Measurements from ENCODE around the gene HCN1.

HCN1 gene

DNA sequence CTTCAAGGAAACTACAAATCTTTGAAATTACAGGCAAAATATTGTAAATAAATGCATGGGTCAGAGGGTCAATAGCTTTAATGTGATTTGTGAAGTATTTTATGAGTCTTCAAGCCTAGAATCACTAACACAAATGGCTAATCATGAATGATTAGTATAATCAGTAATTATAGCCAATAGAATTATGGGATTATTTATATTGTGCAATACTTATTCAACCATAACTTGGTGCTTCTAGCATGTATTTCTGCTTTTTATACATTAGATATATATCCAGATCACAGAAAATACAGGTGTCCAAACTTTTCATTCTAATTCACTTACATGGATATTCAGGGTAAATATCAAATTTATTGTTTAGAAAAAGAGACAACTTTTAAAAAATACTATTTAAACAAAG is 12.1 kb downstream of the HCN1 start:
- Histone ChIP-seq H3K27ac (ENCODE audit: extremely low read depth, low read depth, low read length) (no peak overlapping the region), H3K4me1 (ENCODE audit: control insufficient read depth, insufficient read depth, low read length) (no peaks in the 10 kb centered on the region), H3K9me3 (ENCODE audit: control insufficient read depth, insufficient read depth, low read depth, low read length) (no peaks in the 10 kb centered on the region), H3K4me3 (ENCODE audit: low read depth, low read length) (no peak overlapping the region), H3K36me3 (ENCODE audit: control insufficient read depth in 2 of 2, insufficient read depth in 1 of 2, low read length in 2 of 2) (no peaks in the 10 kb centered on the region)
- POLR2A ChIA-PET: no interaction called here
- CTCF ChIA-PET: interaction anchor here (1.1 kb wide), 1 partner anchor 12 kb away, joined by 3 read pairs; no protein-coding TSS in a partner anchor
- no peak for TF ChIP-seq ZNF747 (tag by site-specific recombination; IDR thresholded peaks at IDR 0.05)
- TF ChIP-seq ZNF138 (tag by site-specific recombination; IDR thresholded peaks at IDR 0.05; ENCODE audit: borderline replicate concordance): no peak

DNA sequence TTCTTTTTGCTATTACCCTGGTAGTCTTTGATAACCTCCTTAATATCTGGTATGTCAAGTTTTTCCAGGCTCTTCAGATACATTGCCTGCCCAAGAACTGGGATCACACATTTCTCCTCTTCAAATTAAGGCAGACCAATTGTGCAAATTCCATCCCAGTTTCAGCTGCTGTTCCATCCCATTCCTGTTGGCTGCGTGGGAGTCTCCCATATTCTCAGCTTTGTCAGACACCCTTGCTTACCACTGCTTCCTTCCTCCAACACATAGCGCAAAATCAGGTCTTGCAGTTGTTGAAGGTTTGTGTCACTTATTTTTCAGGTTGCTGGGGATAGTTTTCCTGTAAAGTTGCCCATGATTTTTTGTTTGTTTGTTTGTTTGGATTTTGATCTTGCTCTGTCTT is 15.2 kb downstream of the HCN1 start:
- TF ChIP-seq YY1 (tag by site-specific recombination; IDR thresholded peaks at IDR 0.05) (no peak), ZNF416 (tag by site-specific recombination; IDR thresholded peaks at IDR 0.05) (no peak), BCL11A (tag by site-specific recombination; IDR thresholded peaks at IDR 0.05; ENCODE audit: low read depth) (no peak)
- H3K36me3 ChIP-seq (ENCODE audit: control insufficient read depth in 2 of 2, insufficient read depth in 1 of 2, low read length in 2 of 2): no peaks in the 10 kb centered on the region
- H3K27ac ChIP-seq (ENCODE audit: extremely low read depth, low read depth, low read length): no peak overlapping the region
- POLR2A ChIA-PET: no interaction called here
- H3K9me3 ChIP-seq (ENCODE audit: control insufficient read depth, insufficient read depth, low read depth, low read length): no peaks in the 10 kb centered on the region
- H3K4me1 ChIP-seq (ENCODE audit: control insufficient read depth, insufficient read depth, low read length): no peaks in the 10 kb centered on the region
- CTCF ChIA-PET: no interaction called here
- no peak overlapping the region for H3K4me3 ChIP-seq (ENCODE audit: low read depth, low read length)

DNA sequence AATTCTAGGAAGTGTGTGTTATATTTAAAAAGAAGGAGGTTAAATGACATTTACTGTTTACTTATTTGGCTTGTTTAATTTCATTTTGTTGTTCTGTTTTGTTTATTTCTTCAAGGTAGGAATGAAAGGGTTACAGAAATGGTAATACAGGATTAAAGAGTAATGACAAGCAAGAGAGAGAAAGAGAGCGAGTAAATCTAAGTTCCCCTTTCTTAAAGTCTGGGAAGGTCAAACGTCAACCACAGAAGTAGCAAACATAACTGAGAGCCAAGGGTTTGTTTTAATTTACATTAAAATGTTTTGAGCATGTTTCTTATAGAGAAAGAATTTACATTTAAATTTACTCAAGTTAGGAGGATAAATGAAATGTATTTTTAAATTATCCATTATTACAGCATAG is 18.7 kb downstream of the HCN1 start:
- TF ChIP-seq ZNF747 (tag by site-specific recombination; IDR thresholded peaks at IDR 0.05) (no peak), ZNF169 (tag by site-specific recombination; IDR thresholded peaks at IDR 0.05) (no peak), ZNF623 (tag by site-specific recombination; IDR thresholded peaks at IDR 0.05) (no peak), GLI2 (tag by site-specific recombination; IDR thresholded peaks at IDR 0.05; ENCODE audit: borderline replicate concordance, low read depth) (no peak), REPIN1 (tag by site-specific recombination; IDR thresholded peaks at IDR 0.05; ENCODE audit: low read depth) (no peak), ZNF600 (tag by site-specific recombination; IDR thresholded peaks at IDR 0.05) (no peak), SP3 (tag by site-specific recombination; IDR thresholded peaks at IDR 0.05) (no peak), ZNF571 (tag by site-specific recombination; IDR thresholded peaks at IDR 0.05) (no peak), ZNF10 (tag by site-specific recombination; IDR thresholded peaks at IDR 0.05) (no peak), ZFP41 (tag by site-specific recombination; IDR thresholded peaks at IDR 0.05; ENCODE audit: borderline replicate concordance) (no peak), ZNF311 (tag by site-specific recombination; IDR thresholded peaks at IDR 0.05; ENCODE audit: borderline replicate concordance) (no peak), ZFHX2 (tag by site-specific recombination; conservative IDR thresholded peaks at IDR 0.05) (no peak), ZNF48 (tag by site-specific recombination; IDR thresholded peaks at IDR 0.05) (no peak), ZNF677 (tag by site-specific recombination; IDR thresholded peaks at IDR 0.05) (no peak), ZBTB48 (tag by site-specific recombination; IDR thresholded peaks at IDR 0.05) (no peak)
- TF ChIP-seq, protein P1, sequence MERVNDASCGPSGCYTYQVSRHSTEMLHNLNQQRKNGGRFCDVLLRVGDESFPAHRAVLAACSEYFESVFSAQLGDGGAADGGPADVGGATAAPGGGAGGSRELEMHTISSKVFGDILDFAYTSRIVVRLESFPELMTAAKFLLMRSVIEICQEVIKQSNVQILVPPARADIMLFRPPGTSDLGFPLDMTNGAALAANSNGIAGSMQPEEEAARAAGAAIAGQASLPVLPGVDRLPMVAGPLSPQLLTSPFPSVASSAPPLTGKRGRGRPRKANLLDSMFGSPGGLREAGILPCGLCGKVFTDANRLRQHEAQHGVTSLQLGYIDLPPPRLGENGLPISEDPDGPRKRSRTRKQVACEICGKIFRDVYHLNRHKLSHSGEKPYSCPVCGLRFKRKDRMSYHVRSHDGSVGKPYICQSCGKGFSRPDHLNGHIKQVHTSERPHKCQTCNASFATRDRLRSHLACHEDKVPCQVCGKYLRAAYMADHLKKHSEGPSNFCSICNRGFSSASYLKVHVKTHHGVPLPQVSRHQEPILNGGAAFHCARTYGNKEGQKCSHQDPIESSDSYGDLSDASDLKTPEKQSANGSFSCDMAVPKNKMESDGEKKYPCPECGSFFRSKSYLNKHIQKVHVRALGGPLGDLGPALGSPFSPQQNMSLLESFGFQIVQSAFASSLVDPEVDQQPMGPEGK (tag by site-specific recombination; IDR thresholded peaks at IDR 0.05): no peak
- no peaks in the 10 kb centered on the region for H3K4me1 ChIP-seq (ENCODE audit: control insufficient read depth, insufficient read depth, low read length)
- H3K4me3 ChIP-seq (ENCODE audit: low read depth, low read length): no peak overlapping the region
- POLR2A ChIA-PET: no interaction called here
- no peak overlapping the region for H3K27ac ChIP-seq (ENCODE audit: extremely low read depth, low read depth, low read length)
- H3K9me3 ChIP-seq (ENCODE audit: control insufficient read depth, insufficient read depth, low read depth, low read length): no peaks in the 10 kb centered on the region
- H3K36me3 ChIP-seq (ENCODE audit: control insufficient read depth in 2 of 2, insufficient read depth in 1 of 2, low read length in 2 of 2): no peaks in the 10 kb centered on the region
- CTCF ChIA-PET: no interaction called here
